Mononuclear cell (primary cell): ENCODE data around the gene MYBPH. TPM values are rescaled to one million over a fixed set of nuclear protein-coding genes. Genes with fewer than 3 reads are reported as not detected.

Source experiments
- total RNA-seq: library from RNA; depleted of rRNA; stranded (reverse); fragments of >200 nt; gene quantifications from one replicate; pipeline ENCODE4 v1.2.3, GENCODE V29; 2012

MYBPH gene
- total RNA-seq, 1 donor, result not detected

Other genes with a start within 250 kb of the MYBPH start
- gene KLHL12, start 248.6 kb downstream of the MYBPH start, total RNA-seq, result 19.3 TPM
- 139 TPM for gene ADIPOR1, start 217.5 kb downstream of the MYBPH start, total RNA-seq
- gene CYB5R1, start 208.6 kb downstream of the MYBPH start, total RNA-seq, result 34.1 TPM
- 207 TPM for gene TMEM183A, start 168.5 kb downstream of the MYBPH start, total RNA-seq
- 0.73 TPM for gene PPFIA4, start 149.3 kb downstream of the MYBPH start, total RNA-seq
- not detected for gene MYOG, start 89.8 kb downstream of the MYBPH start, total RNA-seq
- not detected for gene ADORA1, start 48.1 kb downstream of the MYBPH start, total RNA-seq
- 0.94 TPM for gene CHI3L1, start 10.9 kb upstream of the MYBPH start, total RNA-seq
- 0.42 TPM for gene CHIT1, start 53.8 kb upstream of the MYBPH start, total RNA-seq
- gene BTG2, start 129.7 kb upstream of the MYBPH start, total RNA-seq, result 842 TPM
- gene FMOD, start 175.3 kb upstream of the MYBPH start, total RNA-seq, result not detected